22Rv1 (cell line): ENCODE measurements around the gene RAB26.
A peak's percentile ranks its signal among the peaks of the same experiment; 100 is the strongest.

Experiments
- H3K27ac ChIP-seq: fragments of 450-650 bp; 2 replicates; pipeline ENCODE4 v1.5.1; 2017
- CTCF ChIP-seq: fragments of 450-650 bp; IDR thresholded peaks from 2 replicates; pipeline ENCODE4 v1.5.1; 2017; ENCODE audit warnings: mild to moderate bottlenecking
- ZFX ChIP-seq: fragments of 450-650 bp; IDR thresholded peaks from 2 replicates; pipeline ENCODE4 v1.6.1; 2017; ENCODE audit warnings: antibody characterized with exemption, borderline replicate concordance

Gene RAB26

GRCh38 chr16:2178321-2179106 is 30.1 kb downstream of the RAB26 start:
- peak overlapping the region; percentile 73 for H3K27ac ChIP-seq
- TF ChIP-seq CTCF = 0 out of 2 replicates have a peak, but pooled peaks have one; percentile 9
- no peak for TF ChIP-seq ZFX

GRCh38 chr16:2179107-2179501 is 30.7 kb downstream of the RAB26 start:
- H3K27ac ChIP-seq = peak overlapping the region; percentile 73
- TF ChIP-seq ZFX (no peak), CTCF (no peak)

GRCh38 chr16:2179576-2179975 is 31.2 kb downstream of the RAB26 start:
- no peak for TF ChIP-seq ZFX
- no peak for TF ChIP-seq CTCF
- peak overlapping the region; percentile 73 for H3K27ac ChIP-seq

- no peak for TF ChIP-seq CTCF
- TF ChIP-seq ZFX = no peak
- no peak overlapping the region for H3K27ac ChIP-seq
Observed at GRCh38 chr16:2180461-2180860, 32.0 kb downstream of the RAB26 start.

- TF ChIP-seq ZFX (no peak), CTCF (no peak)
- no peak overlapping the region for H3K27ac ChIP-seq
Observed at GRCh38 chr16:2180962-2181923, 32.8 kb downstream of the RAB26 start.

- no peak overlapping the region for H3K27ac ChIP-seq
- TF ChIP-seq ZFX = no peak
- no peak for TF ChIP-seq CTCF
Observed at GRCh38 chr16:2181952-2182351, 33.5 kb downstream of the RAB26 start.
